Raji (cell line): ENCODE results near the gene SMIM3.
A peak's percentile ranks its signal among the peaks of the same experiment; 100 is the strongest.

ENCODE experiments used
- POLR2A ChIP-seq: IDR thresholded peaks from 2 replicates; pipeline ENCODE4 v1.6.1; 2011; ENCODE audit warnings: low read depth, low read length, control low read depth; ENCODE audit not compliant: insufficient read depth

Gene SMIM3, protein sequence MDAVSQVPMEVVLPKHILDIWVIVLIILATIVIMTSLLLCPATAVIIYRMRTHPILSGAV

DNA sequence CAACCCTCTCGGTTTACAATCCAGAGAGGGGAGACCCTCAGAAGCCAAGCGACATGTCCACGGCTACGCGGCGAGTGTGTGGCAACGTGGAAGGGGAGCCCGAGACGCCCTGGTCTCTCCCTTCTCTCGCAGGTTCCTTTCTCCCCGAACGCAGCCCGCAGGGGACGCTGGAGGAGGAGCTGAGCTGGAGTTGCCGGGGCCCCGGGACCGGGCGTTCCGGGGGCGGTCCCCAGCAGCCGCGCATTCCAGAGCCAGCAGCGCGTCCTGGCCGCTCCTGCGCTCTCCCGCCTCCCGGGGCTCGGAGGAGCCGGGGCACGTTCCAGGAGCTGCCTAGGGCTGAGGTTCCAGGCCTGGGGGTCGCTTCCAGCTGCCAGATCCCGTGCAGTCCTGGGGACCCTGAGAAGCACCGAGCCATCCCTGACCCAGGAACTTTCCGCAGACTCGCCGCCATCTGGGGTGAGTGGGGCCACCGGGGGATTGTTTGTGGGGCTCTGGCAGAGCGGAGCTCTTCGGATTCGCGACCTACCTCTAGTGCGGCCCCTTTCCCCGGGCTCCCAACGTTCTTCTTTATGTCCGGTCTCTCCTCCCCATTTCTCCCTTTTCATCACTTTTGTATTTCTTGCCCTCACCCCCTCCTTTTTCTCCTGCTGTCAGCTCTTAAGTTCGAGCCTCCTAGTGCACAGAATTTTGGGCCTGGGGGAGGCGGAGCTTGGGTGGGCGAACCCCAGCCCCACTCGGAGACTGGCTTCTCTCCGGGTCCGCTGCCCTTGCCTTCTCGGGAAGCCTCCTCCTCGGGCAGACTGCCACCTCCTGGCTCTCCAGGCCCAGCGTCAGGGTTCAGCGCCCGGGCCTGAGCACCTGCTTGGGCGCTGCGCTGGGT lies at the start of gene SMIM3:
Gene SMIM3 (plus strand): TSS at position 241 of the 880 bp plus-strand sequence. CDS start 16,684 bp downstream, outside the sequence.
- no peak for TF ChIP-seq POLR2A

DNA sequence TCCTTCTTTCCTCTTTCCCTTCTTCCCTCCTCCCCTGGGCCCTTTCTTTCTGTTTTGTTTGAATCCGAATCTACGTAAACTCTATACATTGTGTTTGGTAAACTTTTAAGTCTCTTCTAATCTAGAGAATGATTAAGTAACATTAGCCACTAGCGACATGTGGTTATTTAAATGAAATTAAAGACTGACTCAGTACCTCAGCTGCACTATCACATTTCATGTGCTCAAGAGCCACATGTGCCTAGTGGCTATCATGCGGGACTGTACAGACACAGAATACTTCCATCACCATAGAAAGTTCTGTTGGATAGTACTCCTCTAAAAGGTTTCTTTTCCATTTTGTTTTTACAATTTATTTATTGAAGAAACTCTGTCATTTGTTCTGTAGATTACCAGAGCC lies 48.7 kb upstream of the SMIM3 start:
- TF ChIP-seq POLR2A: no peak

DNA sequence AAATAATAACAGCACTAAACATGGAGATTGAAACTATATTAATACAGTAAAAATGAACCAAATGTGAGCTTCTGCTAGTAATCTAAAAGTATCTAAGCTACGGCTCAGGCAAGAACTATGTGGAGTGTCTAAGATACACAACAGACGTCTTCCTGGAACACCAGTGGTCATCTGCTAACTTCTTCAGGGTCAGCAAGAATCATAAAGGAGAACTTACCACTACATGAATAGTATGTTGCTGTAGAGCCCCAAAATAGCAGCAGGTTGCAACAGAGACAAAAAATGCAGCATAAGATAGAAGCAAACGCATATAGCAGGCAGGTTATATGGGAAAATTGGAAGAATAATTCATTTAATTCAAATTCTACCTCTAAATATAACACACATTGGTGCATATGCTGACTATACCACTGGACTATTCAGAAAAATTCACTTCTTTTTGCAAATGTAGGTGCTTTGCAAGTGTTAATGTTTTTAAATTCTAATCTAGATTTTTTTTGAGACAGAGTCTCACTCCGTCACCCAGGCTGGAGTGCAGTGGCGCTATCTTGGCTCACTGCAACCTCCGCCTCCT lies 46.8 kb upstream of the SMIM3 start:
- TF ChIP-seq POLR2A: no peak

DNA sequence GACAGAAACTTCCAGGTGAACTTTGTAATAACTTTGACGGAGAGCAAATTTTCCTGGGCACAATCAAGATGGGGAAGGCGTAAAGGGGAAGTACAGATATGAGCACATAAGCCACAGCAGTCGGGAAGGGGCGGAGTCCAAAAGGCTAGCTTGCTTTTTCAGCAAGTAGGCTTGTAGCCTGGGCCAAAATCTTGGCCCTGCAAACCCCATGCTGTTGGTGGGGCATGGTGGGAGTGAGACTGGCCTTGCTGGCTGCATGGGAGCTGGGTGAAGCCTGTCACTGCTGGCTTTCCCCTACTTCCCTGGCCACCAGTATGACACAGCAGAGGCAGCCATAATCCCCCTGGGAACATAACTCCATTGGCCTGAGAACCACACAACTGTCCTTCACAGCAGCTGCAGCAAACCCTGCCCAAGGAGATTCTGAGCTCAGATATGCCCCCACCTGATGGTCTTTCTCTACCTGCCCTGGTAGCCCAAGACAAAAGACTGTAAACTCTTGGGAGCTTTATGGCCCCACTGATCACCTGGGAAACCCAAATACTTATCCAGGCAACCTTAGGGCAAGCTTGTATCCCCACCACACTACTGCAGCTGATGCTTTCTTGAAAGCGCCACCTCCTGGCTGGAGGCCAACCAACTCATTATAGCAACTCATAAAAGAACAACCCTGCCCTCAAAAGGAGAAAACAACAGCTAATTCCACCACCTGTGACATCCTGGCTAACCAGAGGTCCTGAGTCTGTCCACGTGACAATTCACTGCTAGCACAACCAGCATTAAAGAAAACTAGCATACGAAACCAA lies 43.8 kb upstream of the SMIM3 start:
- no peak for TF ChIP-seq POLR2A

DNA sequence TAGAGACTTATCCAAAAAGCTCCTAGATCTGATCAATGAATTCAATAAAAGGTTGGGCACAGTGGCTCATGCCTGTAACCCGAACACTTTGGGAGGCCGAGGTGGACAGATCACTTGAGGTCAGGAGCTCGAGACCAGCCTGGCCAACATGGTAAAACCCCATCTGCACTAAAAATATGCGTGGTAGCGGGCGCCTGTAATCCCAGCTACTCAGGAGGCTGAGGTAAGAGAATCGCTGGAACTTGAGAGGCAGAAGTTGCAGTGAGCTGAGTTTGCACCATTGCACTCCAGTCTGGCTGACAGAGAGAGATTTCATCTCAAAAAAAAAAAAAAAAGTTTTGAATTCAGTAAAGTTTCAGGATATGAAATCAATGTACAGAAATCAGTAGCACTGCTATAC lies 39.7 kb upstream of the SMIM3 start:
- no peak for TF ChIP-seq POLR2A

DNA sequence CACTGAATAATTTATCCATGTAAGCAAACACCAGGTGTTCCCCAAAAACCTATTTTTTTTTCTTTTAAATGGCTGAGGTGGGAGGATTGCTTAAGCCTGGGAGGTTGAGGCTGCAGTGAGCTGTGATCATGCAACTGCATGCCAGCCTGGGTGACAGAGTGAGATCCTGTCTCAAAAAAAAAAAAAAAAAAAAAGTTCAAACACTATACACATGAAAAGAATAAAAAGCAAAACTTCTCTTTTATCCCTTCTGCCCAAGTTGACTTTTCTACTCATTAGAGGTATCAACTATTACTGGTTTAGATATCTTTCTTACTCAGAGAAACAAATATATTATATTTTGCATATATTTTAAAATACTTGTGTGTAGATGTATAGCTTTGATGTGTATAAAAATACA lies 37.6 kb upstream of the SMIM3 start:
- no peak for TF ChIP-seq POLR2A

DNA sequence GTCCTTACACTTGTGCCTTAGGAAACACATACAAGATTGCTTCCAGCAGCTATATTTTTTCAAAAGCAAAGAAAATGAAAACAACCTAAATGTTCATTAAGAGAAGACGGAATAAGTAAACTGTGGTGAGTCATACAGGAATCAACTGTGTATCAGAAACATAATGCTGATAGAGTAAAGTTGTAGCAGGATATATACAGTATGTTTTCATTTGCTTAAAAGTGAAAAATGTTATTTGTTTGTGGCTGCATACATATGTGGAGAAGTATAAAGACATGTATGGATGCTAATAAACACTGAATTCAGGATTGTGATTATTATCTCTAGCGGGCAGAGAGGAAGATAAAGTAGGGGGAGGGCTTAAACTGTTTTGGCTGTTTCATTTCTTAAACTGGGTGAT lies 28.1 kb upstream of the SMIM3 start:
- no peak for TF ChIP-seq POLR2A

DNA sequence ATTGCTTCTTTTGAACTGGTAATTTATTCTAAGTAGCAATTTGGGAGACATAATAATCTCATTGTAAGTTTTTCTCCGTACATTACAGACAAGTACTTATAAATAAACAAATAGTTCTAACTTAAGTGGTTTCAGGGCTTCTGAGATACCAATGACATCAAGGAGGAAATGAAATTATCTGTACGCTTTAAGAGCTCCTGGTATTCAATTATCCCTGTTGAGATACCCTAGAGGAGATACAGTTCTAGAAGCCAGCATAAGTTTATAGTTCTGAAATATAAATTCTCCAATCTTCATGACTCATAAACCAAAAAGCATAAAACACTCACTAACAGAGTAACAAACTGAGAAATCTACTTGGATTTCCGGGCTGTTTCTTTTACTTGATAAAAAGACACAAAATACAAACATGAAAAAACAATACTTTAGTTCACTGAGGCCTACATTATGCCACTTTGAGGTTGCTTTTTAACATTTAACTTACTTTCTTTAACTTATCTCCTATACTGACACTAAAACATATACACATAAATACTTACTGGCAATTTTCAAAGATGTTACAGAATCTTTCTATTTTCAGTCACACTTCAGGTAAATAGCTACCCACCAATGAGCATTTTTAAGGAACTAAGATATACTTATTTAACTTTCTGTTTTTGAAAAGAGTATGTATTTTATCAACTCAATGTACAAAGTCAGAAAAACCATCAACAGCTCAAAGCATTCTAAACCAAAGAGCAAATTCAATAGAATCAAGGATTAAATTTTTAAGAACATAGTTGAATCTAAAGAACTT lies 27.3 kb upstream of the SMIM3 start:
- TF ChIP-seq POLR2A: no peak

DNA sequence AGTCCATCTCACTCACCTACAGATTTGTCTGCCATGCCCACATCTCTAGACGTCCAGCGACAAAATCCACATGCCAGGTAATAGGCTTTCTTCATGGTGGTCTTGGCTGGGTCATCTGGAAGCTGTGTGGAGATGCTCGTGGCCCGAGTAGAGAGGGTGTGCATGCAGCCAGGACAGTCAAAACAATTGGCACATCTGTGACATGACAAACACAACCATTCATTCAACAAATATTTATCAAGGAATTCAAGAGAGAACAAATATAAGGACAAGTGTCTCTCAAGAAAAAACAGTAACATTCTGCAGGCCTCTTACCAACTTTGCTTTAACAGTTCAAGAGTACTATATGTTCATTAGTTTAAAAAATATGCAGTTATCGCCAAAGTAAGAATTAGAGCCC lies 25.1 kb upstream of the SMIM3 start:
- TF ChIP-seq POLR2A: no peak

DNA sequence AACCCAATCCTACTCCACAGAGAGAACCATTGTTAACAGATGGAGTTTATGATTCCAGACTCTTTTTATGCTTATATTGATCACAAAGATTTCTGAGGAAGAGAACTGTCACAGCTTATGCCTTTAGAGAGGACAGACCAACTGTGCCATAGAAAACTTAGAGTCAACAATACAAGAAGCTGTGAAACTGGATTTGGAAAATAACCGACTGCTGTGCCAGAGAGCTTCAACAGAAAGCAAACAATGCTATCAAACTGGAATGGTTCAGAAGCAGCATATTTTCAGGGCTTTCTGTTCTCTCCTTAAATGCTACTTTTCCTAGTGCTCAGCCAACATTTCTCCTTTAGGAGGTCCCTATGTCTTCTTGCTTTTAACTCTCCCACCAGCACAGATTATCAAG lies 24.7 kb upstream of the SMIM3 start:
- no peak for TF ChIP-seq POLR2A

DNA sequence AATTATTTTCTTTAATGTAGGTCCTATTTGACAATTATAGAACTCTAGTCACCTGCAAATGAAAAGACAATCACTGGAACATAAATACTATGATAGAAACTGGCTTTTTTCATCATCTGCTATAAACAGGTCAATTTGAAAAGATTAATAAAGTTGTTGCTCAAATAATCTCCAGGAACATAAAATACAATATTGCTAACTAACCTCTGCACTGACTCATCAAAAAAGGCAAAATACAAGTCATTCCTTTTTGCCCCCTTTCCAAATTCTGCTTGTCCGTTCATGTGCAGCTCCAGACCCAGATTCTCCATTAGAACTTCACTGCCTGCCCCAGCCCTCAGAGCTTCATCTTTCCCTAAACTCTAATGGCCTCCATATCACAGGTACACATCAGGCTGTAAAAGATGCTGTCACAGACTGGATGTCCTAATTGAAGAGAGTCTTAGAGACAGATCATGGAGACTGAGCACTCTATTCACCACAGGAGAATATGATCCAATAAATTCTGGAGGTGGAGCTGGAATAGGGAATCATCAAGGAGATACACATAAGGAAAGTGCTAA lies 21.4 kb upstream of the SMIM3 start:
- TF ChIP-seq POLR2A: no peak

DNA sequence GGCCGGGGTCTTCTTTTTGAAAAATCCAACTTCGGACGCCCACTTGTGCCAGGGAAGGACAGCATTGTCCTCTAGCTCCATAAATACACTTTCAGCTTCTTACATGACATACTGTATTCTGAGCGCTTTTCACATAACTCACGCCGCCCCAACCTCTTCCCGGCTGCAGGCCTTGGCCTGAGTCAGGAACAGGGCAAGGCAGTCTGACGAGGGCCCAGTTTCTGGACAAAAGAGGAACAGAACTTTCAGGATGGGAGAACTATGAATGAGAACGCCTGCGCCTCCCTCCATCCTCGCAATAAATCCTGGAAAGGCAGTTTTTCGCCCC lies 20.4 kb upstream of the SMIM3 start:
- no peak for TF ChIP-seq POLR2A

DNA sequence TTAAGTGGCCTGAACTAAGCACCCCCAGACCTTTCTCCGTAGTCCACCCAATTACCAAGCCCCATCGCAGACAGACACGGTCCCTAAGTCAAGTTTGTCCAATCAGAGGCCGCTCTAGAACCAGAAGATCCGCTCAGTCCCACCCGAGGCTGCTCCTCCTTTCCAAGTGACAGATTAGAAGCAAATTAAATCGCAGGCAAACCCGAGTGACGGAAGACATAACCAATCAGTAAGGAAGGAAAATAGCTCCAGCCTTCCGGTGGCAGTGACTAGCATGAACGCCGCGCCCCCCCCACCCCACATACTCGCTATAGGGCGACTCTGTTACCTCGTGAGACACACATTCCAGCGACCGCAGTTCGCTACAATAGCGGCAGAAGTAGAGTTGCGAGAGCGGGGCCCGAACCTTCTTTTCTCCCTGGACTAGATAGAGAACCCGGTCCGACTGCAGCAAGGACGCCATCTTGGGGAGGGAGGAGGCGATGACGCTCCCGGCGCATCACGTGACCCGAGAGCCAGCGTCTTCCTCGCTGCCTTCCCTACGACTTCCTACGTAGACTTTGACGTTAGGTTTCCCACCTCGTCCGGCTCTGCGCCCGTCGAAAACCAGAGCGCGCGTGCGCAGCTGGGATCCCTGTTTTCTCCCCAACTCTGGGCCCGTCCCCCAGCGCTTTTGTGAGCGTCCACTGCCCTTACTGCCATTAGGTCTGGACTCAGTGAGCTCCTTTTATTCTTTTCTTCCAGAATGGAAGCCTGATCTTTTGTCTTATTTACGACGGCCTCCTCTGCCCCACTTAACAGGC lies 19.8 kb upstream of the SMIM3 start, which contains the start of gene DCTN4:
Gene DCTN4 (minus strand): TSS at position 487 of the 803 bp plus-strand sequence. CDS start 24 bp downstream, at position 463.
- peak; percentile 69 for TF ChIP-seq POLR2A

DNA sequence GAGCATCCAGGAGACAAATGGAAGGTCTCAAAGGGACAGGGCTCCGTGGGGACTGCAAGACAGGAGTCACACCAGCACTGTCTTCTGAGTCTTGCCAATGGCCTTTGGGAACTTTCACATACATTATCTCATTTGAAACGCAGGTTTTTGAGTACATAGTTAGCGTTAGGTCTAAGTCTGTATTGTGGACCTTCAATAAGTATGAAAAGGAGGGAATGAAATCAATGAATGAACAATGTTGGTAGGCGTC lies 19.3 kb upstream of the SMIM3 start:
- TF ChIP-seq POLR2A: no peak
